ENCODE results near the gene GSTCD. TPM values are rescaled to one million over a fixed set of nuclear protein-coding genes. Genes with fewer than 3 reads are reported as not detected.

The GSTCD gene
- total RNA-seq, 2 experiments from 2014 or later, result 20.2 to 22.3 TPM

DNA sequence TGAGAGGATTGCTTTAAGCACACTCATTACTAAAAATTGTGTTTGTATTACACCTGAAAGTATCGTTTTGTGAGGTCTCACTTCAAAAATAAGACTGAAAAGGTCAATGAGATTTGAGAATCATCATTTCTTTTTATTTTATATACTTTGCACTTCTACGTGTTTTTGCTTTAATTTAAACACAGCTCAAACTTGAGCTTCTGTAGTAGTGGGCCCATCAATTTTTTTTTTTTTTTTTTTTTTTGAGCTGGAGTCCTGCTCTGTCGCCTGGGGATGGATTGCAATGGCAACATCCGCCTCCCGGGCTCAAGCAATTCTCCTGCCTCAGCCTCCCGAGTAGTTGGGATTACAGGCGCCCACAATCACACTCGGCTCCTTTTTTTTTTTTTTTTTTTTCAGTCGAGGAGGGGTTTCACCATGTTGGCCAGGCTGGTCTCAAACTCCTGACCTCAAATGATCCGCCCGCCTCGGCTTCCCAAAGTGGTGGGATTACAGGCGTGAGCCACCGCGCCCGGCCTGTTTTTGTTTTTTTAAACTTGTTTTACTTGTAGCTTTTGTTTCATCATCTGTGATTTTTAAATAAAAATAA lies 1.5 kb downstream of the GSTCD start:
- H3K4me1 ChIP-seq (ENCODE audit: insufficient read depth, low read length, poor library complexity, severe bottlenecking), result peaks cover 32% of the 10 kb centered on the region
- no peaks in the 10 kb centered on the region for H3K9me3 ChIP-seq (ENCODE audit: low read length)
- peak overlapping the region; percentile 90 for H3K4me3 ChIP-seq (ENCODE audit: low read depth, low read length, poor library complexity, severe bottlenecking)
- intact Hi-C loops (cut with micrococcal nuclease; ENCODE audit: unreplicated experiment), result loop anchor here (10.0 kb wide), 1 partner anchor 605 kb away; the partner anchor contains the start of genes AIMP1 and TBCK
- no peak overlapping the region for H3K27ac ChIP-seq (ENCODE audit: low read depth, low read length, poor library complexity, severe bottlenecking)
- no peaks in the 10 kb centered on the region for H3K9me2 ChIP-seq (ENCODE audit: insufficient read depth, low read length)
- peaks cover 57% of the 10 kb centered on the region for H3K79me2 ChIP-seq (ENCODE audit: insufficient read depth, low read depth, low read length)
- no TSS peak for BruUV-seq (replicated peaks)
- peak overlapping the region; percentile 83 for H3K4me2 ChIP-seq (ENCODE audit: low read length)
- no peaks in the 10 kb centered on the region for H3K36me3 ChIP-seq (ENCODE audit: insufficient read depth, low read length)
- no peak overlapping the region for H2AFZ ChIP-seq (ENCODE audit: low read length)
- CTCF ChIA-PET (ENCODE audit: unreplicated experiment), result no interaction called here
- DNase-seq (ENCODE audit: low spot score), result no peak
- POLR2A ChIA-PET, result interaction anchor here (0.6 to 2.7 kb wide), 10 partner anchors 9 to 1195 kb away, joined by 3 to 14 read pairs (median 5); no protein-coding TSS in a partner anchor
- peaks cover 9% of the 10 kb centered on the region; the same call in 1 of the 2 replicates for H4K20me1 ChIP-seq (ENCODE audit: insufficient read depth, low read length)
- TF ChIP-seq, protein P1, sequence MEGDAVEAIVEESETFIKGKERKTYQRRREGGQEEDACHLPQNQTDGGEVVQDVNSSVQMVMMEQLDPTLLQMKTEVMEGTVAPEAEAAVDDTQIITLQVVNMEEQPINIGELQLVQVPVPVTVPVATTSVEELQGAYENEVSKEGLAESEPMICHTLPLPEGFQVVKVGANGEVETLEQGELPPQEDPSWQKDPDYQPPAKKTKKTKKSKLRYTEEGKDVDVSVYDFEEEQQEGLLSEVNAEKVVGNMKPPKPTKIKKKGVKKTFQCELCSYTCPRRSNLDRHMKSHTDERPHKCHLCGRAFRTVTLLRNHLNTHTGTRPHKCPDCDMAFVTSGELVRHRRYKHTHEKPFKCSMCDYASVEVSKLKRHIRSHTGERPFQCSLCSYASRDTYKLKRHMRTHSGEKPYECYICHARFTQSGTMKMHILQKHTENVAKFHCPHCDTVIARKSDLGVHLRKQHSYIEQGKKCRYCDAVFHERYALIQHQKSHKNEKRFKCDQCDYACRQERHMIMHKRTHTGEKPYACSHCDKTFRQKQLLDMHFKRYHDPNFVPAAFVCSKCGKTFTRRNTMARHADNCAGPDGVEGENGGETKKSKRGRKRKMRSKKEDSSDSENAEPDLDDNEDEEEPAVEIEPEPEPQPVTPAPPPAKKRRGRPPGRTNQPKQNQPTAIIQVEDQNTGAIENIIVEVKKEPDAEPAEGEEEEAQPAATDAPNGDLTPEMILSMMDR (conservative IDR thresholded peaks at IDR 0.05; ENCODE audit: low read length), result no peak
- no peak for TF ChIP-seq EZH2phosphoT487 (IDR thresholded peaks at IDR 0.05; ENCODE audit: borderline replicate concordance, low read depth, low read length)

DNA sequence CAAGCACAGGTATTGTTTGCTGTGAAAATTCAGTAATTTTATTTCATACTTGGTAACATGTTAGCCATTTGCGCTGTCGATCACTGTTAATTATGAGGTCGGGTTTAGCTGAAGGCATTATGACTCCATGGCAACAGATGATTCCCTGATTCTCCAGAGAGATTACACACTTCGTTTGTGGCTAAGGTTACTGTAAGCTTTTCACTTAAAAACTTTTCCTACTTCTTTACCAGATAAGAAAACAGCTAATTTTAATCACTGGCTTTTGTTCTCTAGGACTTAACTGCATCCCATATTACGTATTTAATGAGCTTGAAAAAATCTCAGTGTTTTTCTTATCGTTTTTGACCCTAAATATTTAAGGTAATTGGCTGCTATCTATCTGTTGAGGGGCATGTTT lies 2.1 kb downstream of the GSTCD start:
- no peak for DNase-seq (ENCODE audit: low spot score)
- H3K4me2 ChIP-seq (ENCODE audit: low read length), result peak overlapping the region; percentile 83; the same call in 1 of the 2 replicates
- CTCF ChIA-PET (ENCODE audit: unreplicated experiment), result no interaction called here
- no peak for TF ChIP-seq EZH2phosphoT487 (IDR thresholded peaks at IDR 0.05; ENCODE audit: borderline replicate concordance, low read depth, low read length)
- TF ChIP-seq, protein P1 (conservative IDR thresholded peaks at IDR 0.05; ENCODE audit: low read length), result no peak
- H3K27ac ChIP-seq (ENCODE audit: low read depth, low read length, poor library complexity, severe bottlenecking), result no peak overlapping the region
- no peaks in the 10 kb centered on the region for H3K9me3 ChIP-seq (ENCODE audit: low read length)
- H2AFZ ChIP-seq (ENCODE audit: low read length), result no peak overlapping the region
- H3K79me2 ChIP-seq (ENCODE audit: insufficient read depth, low read depth, low read length), result peaks cover 63% of the 10 kb centered on the region
- H3K4me3 ChIP-seq (ENCODE audit: low read depth, low read length, poor library complexity, severe bottlenecking), result no peak overlapping the region
- POLR2A ChIA-PET, result interaction anchor here (0.6 to 2.7 kb wide), 8 partner anchors 8 to 432 kb away, joined by 3 to 14 read pairs (median 4); no protein-coding TSS in a partner anchor
- intact Hi-C loops (cut with micrococcal nuclease; ENCODE audit: unreplicated experiment), result loop anchor here (10.0 kb wide), 1 partner anchor 604 kb away; the partner anchor contains the start of genes AIMP1 and TBCK
- H3K36me3 ChIP-seq (ENCODE audit: insufficient read depth, low read length), result no peaks in the 10 kb centered on the region
- peaks cover 9% of the 10 kb centered on the region; the same call in 1 of the 2 replicates for H4K20me1 ChIP-seq (ENCODE audit: insufficient read depth, low read length)
- no peaks in the 10 kb centered on the region for H3K9me2 ChIP-seq (ENCODE audit: insufficient read depth, low read length)
- peaks cover 32% of the 10 kb centered on the region for H3K4me1 ChIP-seq (ENCODE audit: insufficient read depth, low read length, poor library complexity, severe bottlenecking)
- BruUV-seq (replicated peaks), result no TSS peak

DNA sequence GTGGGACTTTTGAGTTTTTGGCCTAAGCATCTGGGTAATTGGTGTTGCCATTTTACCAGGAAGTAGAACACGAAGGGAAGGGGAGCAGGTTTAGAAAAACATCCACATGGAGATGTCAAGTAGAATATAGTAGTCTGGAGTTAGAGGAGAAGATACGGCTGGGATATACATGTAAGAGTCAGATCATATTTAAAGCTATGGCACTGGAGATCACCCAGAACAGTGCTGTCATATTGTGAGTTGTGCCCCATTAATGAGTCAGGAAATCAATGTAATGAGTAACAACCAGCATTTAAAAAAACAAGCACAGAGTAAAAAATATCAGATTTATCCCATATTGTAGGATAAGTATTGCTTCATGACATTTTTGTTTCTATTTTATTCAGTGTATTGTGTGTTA lies 4.2 kb downstream of the GSTCD start:
- Histone ChIP-seq H3K4me3 (ENCODE audit: low read depth, low read length, poor library complexity, severe bottlenecking) (no peak overlapping the region), H3K79me2 (ENCODE audit: insufficient read depth, low read depth, low read length) (peaks cover 54% of the 10 kb centered on the region)

More for the DNA sequence above, 4.2 kb downstream of the GSTCD start:
- CTCF ChIA-PET (ENCODE audit: unreplicated experiment), result no interaction called here
- no peak for DNase-seq (ENCODE audit: low spot score)
- Histone ChIP-seq H3K9me2 (ENCODE audit: insufficient read depth, low read length) (no peaks in the 10 kb centered on the region), H3K4me1 (ENCODE audit: insufficient read depth, low read length, poor library complexity, severe bottlenecking) (peaks cover 21% of the 10 kb centered on the region), H2AFZ (ENCODE audit: low read length) (no peak overlapping the region), H4K20me1 (ENCODE audit: insufficient read depth, low read length) (peaks cover 14% of the 10 kb centered on the region), H3K36me3 (ENCODE audit: insufficient read depth, low read length) (0 out of 2 replicates have a peak, but pooled peaks cover 2% of the 10 kb centered on the region), H3K4me2 (ENCODE audit: low read length) (no peak overlapping the region), H3K9me3 (ENCODE audit: low read length) (no peaks in the 10 kb centered on the region), H3K27ac (ENCODE audit: low read depth, low read length, poor library complexity, severe bottlenecking) (no peak overlapping the region)
- no TSS peak for BruUV-seq (replicated peaks)
- POLR2A ChIA-PET, result no interaction called here
- intact Hi-C loops (cut with micrococcal nuclease; ENCODE audit: unreplicated experiment), result loop anchor here (10.0 kb wide), 1 partner anchor 602 kb away; the partner anchor contains the start of genes AIMP1 and TBCK
- no peak for TF ChIP-seq EZH2phosphoT487 (IDR thresholded peaks at IDR 0.05; ENCODE audit: borderline replicate concordance, low read depth, low read length)
- TF ChIP-seq, protein P1 (conservative IDR thresholded peaks at IDR 0.05; ENCODE audit: low read length), result no peak

Measured in OCI-LY7 (cell line).